Measurements from ENCODE around the gene PYGB.

The PYGB gene

DNA sequence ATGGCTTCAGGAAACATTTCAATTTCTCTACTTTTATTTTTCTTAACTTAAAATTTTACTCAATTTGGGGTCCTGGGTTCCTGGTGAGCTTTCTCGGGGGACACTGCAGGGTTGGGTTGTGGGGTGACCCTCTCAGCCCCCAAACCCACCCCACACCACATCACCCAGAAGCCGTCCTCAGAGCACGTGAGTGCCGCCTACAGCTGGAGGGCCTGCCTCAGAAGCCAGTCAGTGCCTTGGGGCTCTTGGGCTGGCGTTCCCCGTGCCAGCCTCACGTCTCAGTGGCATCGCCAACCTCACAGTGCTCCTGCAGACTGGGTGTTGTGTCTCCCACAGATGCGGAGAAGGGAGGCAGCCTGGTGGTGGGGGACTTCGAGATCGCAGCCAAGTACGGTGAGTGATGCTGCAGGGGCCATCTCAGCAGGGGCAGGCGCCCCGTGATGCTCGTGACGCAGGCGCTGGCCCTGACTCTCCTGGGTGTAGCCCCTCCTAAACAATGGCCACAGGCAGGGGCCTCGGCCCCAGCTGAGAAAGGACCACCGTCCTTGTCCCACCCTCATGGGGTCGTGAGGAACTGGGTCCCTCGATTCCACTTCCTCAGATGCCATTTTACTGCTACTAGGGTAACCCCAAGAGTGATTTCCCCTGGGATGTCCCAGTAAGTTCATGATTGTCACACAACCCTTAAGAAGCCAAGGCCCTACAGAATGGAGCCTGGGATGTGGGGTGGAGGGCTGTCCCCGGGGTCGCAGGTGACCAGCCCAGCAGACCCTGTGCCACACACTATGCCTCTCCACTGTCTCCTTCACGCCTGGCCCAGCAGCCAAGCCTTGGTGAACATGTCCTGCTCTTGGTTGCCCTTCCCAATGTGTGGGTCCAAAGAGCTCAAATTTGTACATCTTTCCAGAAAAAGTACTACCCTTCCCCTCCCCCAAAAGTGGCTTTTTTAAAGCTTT is 23.8 kb upstream of the PYGB start:
- Histone ChIP-seq H3K36me3 (peaks cover 0 to 40% (median 6%) of the 10 kb centered on the region in 11 experiments; a peak in 11 of 22 replicates), H3K4me2 (peak overlapping the region; percentile 20 to 87 (median 68); a peak in 21 of 22 replicates), H3K27ac (peak overlapping the region in 8 of 11 experiments; percentile 23 to 56 (median 42); a peak in 13 of 22 replicates)

DNA sequence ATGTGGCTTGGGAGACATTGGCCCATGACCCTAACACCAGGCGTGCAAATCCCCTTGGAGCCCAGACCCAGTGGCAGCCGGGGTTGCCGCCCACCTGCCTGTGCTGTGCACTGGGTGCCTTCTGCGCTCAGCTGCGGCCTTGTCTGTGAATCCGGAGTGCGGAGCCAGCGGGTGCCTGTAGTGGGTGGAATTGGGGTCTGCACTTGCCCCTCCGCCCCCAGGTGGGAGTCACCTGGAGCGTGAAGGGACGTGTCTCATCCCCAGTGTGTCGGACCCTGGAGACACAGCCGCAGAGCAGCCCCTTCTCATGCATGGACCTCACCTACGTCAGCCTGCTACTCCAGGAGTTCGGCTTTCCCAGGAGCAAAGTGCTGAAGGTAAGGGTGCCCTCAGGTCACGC is 22.9 kb upstream of the PYGB start:
- Histone ChIP-seq H3K4me1 (peaks cover 62 to 98% (median 86%) of the 10 kb centered on the region in 10 experiments), H3K27me3 (no peaks in the 10 kb centered on the region), H3K9ac (peak overlapping the region in 1 of 11 experiments; percentile 31; a peak in 1 of 22 replicates), H3K9me3 (replicated peaks in 1 of 11) (no peaks in the 10 kb centered on the region), H3K4me3 (no peak overlapping the region), H4K20me1 (peaks cover 0 to 34% (median 11%) of the 10 kb centered on the region in 11 experiments; a peak in 10 of 22 replicates), H3K36me3 (peaks cover 0 to 31% (median 0%) of the 10 kb centered on the region in 11 experiments; a peak in 7 of 22 replicates), H3K27ac (no peak overlapping the region), H3K4me2 (peak overlapping the region in 6 of 11 experiments; percentile 13 to 80 (median 52); a peak in 8 of 22 replicates)
- TF ChIP-seq Cebpa-rat (IDR thresholded peaks at IDR 0.05) = no peak

More for the DNA sequence above, 23.8 kb upstream of the PYGB start:
- H4K20me1 ChIP-seq = peaks cover 0 to 42% (median 13%) of the 10 kb centered on the region in 11 experiments; a peak in 10 of 22 replicates
- TF ChIP-seq Cebpa-rat (IDR thresholded peaks at IDR 0.05) = no peak
- no peaks in the 10 kb centered on the region for H3K27me3 ChIP-seq
- H3K4me1 ChIP-seq = peaks cover 64 to 98% (median 86%) of the 10 kb centered on the region in 10 experiments
- H3K9ac ChIP-seq = peak overlapping the region in 6 of 11 experiments; percentile 12 to 47 (median 28); a peak in 6 of 22 replicates
- H3K9me3 ChIP-seq (replicated peaks in 1 of 11) = no peaks in the 10 kb centered on the region
- no peak overlapping the region for H3K4me3 ChIP-seq

DNA sequence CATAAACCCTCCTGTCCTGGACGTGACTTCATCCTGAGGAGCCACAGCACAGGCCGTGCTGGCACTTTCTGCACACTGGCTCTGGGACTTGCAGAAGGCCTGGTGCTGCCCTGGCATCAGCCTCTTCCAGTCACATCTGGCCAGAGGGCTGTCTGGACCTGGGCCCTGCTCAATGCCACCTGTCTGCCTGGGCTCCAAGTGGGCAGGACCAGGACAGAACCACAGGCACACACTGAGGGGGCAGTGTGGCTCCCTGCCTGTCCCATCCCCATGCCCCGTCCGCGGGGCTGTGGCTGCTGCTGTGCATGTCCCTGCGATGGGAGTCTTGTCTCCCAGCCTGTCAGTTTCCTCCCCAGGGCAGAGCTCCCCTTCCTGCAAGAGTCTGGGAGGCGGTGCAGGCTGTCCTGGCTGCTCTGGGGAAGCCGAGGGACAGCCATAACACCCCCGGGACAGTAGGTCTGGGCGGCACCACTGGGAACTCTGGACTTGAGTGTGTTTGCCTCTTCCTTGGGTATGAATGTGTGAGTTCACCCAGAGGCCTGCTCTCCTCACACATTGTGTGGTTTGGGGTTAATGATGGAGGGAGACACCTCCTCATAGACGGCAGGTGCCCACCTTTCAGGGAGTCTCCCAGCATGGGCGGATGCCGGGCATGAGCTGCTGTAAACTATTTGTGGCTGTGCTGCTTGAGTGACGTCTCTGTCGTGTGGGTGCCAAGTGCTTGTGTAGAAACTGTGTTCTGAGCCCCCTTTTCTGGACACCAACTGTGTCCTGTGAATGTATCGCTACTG is 22.0 kb upstream of the PYGB start:
- peaks cover 53 to 98% (median 86%) of the 10 kb centered on the region in 10 experiments for H3K4me1 ChIP-seq
- H3K9ac ChIP-seq = peak overlapping the region in 3 of 11 experiments; percentile 1 to 57 (median 31); a peak in 3 of 22 replicates
- no peaks in the 10 kb centered on the region for H3K27me3 ChIP-seq
- 0 out of 22 replicates have a peak overlapping the region, but pooled peaks of 2 of the 11 experiments have one; percentile 32 to 58 for H3K27ac ChIP-seq
- no peak for TF ChIP-seq Cebpa-rat (IDR thresholded peaks at IDR 0.05)
- no peaks in the 10 kb centered on the region for H3K9me3 ChIP-seq (replicated peaks in 1 of 11)
- peaks cover 0 to 25% (median 2%) of the 10 kb centered on the region in 11 experiments; a peak in 7 of 22 replicates for H4K20me1 ChIP-seq
- H3K4me3 ChIP-seq = no peak overlapping the region
- peak overlapping the region; percentile 34 to 80 (median 58); a peak in 20 of 22 replicates for H3K4me2 ChIP-seq
- peaks cover 0 to 26% (median 0%) of the 10 kb centered on the region in 11 experiments; a peak in 7 of 22 replicates for H3K36me3 ChIP-seq

DNA sequence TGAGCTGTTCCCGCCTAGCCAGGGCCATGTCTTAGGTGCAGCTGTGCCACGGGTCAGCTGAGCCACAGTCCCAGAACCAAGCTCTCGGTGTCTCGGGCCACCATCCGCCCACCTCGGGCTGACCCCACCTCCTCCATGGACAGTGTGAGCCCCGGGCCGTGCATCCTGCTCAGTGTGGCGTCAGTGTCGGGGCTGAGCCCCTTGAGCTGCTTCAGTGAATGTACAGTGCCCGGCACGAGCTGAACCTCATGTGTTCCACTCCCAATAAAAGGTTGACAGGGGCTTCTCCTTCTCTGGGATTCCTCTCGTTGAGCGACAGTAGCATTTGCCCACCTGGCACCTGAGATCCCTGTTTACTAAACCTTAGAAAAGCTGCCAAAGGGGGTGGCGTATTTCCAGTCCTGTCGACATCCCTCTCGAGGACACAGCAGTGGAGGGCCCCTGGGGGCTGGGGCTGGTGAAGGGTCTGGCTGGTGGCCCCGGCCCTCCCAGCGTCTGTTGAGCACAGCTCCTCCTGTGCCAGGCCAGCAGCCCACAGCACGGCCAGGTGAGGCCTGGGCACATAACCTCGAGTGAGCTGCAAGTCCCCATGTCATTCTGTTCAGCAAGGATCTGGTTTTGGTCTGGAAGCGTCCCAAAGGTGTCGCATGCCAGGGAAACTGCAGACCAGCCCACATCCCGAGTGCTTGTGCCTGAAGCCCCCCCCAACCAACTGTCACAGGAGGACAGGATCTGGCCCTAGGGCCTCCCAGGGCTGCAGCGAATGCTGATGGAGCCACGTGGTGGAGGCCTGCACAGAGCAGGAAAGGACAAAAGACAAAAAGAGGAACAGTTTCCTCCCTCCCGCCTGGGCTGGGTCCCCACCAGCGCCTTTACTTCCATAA is 21.2 kb upstream of the PYGB start:
- peaks cover 0 to 17% (median 0%) of the 10 kb centered on the region in 11 experiments; a peak in 4 of 22 replicates for H4K20me1 ChIP-seq
- H3K27me3 ChIP-seq = no peaks in the 10 kb centered on the region
- H3K36me3 ChIP-seq = peaks cover 0 to 17% (median 0%) of the 10 kb centered on the region in 11 experiments; a peak in 5 of 22 replicates
- peak overlapping the region in 2 of 11 experiments; percentile 24 to 57; a peak in 3 of 22 replicates for H3K9ac ChIP-seq
- no peak overlapping the region for H3K4me3 ChIP-seq
- no peaks in the 10 kb centered on the region for H3K9me3 ChIP-seq (replicated peaks in 1 of 11)
- H3K4me2 ChIP-seq = peak overlapping the region; percentile 34 to 80 (median 58)
- peak overlapping the region in 4 of 11 experiments; percentile 16 to 58 (median 27); a peak in 5 of 22 replicates for H3K27ac ChIP-seq
- TF ChIP-seq Cebpa-rat (IDR thresholded peaks at IDR 0.05) = no peak
- H3K4me1 ChIP-seq = peaks cover 45 to 98% (median 83%) of the 10 kb centered on the region in 10 experiments

DNA sequence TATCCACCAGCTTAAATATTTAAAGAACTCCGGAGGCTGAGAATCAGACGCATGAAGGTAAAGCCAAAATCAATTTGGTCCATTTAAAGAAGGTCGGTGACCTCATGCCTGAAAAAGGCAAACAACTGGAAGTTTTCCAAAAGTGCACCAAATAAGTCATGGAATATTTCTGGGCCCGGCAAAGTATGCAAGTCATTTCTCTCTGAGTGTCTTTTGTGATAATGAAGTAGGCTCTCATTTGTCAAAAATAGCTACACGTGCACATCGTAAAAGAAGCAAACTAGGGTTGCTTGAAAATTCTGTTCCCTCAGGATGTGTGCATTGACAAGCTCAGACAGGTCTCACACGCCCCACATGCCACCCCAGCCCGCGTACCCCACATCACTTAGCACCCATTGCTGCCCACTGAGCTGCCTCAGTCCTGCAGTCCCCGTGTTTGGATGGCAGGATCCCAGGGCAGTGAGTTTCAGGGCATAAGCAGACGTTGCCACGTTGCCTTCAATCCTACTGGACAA is 20.5 kb upstream of the PYGB start:
- H3K4me3 ChIP-seq = no peak overlapping the region
- no peak for TF ChIP-seq Cebpa-rat (IDR thresholded peaks at IDR 0.05)
- peaks cover 0 to 10% (median 0%) of the 10 kb centered on the region in 11 experiments; a peak in 4 of 22 replicates for H4K20me1 ChIP-seq
- H3K27ac ChIP-seq = peak overlapping the region in 1 of 11 experiments; percentile 16; a peak in 2 of 22 replicates
- H3K4me2 ChIP-seq = peak overlapping the region; percentile 34 to 80 (median 58); a peak in 21 of 22 replicates
- H3K9me3 ChIP-seq (replicated peaks in 1 of 11) = no peaks in the 10 kb centered on the region
- no peaks in the 10 kb centered on the region for H3K27me3 ChIP-seq
- H3K36me3 ChIP-seq = peaks cover 0 to 17% (median 0%) of the 10 kb centered on the region in 11 experiments; a peak in 5 of 22 replicates
- H3K9ac ChIP-seq = no peak overlapping the region
- H3K4me1 ChIP-seq = peaks cover 38 to 92% (median 76%) of the 10 kb centered on the region in 10 experiments

DNA sequence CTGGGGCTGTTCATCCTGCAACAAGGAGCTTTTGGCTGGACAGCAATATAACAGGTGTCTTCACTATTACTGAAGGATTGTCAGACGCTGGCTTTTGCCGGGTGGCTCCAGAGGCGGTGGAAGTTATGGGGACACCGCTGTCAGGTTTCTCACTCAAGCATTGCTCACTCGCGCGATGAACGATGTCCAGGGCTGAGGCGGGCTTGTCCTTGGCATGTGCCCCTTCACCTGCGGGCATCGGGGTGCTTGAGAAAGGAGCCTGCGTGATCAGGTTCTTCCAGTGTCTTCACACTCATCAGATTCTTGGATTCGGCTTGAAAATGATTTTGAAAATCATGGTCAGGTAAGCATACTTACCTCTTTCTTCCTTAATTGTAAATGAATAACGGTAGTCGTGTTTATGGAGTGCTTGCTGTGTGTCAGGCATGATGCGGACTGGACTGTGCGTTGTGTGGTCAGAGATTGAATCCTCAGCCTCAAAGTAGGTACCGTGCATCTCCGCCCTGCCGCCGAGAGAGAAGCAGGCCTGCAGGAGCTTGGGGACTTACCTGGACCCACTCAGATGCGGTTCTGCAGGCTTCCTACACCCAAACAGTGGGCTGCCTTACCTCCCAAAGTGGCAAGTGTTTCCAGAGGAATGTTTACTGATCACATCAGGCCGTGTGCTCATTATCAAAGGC is 18.3 kb upstream of the PYGB start:
- Histone ChIP-seq H3K4me2 (peak overlapping the region in 9 of 11 experiments; percentile 25 to 81 (median 71); a peak in 17 of 22 replicates), H3K27me3 (no peaks in the 10 kb centered on the region), H3K9ac (peak overlapping the region in 3 of 11 experiments; percentile 4 to 29 (median 25); a peak in 3 of 22 replicates), H3K27ac (no peak overlapping the region), H3K4me1 (peaks cover 21 to 70% (median 55%) of the 10 kb centered on the region in 10 experiments), H3K9me3 (replicated peaks in 1 of 11) (no peaks in the 10 kb centered on the region), H3K4me3 (no peak overlapping the region), H3K36me3 (peaks cover 0 to 12% (median 0%) of the 10 kb centered on the region in 11 experiments; a peak in 5 of 22 replicates), H4K20me1 (no peaks in the 10 kb centered on the region)
- no peak for TF ChIP-seq Cebpa-rat (IDR thresholded peaks at IDR 0.05)
